ENCODE results near the gene TUBE1.
"Not testable (repeated sequence)": the region's sequence is repeated elsewhere in the genome, so short reads cannot be mapped to it uniquely, and the experiment has no call there.

TUBE1 gene

DNA sequence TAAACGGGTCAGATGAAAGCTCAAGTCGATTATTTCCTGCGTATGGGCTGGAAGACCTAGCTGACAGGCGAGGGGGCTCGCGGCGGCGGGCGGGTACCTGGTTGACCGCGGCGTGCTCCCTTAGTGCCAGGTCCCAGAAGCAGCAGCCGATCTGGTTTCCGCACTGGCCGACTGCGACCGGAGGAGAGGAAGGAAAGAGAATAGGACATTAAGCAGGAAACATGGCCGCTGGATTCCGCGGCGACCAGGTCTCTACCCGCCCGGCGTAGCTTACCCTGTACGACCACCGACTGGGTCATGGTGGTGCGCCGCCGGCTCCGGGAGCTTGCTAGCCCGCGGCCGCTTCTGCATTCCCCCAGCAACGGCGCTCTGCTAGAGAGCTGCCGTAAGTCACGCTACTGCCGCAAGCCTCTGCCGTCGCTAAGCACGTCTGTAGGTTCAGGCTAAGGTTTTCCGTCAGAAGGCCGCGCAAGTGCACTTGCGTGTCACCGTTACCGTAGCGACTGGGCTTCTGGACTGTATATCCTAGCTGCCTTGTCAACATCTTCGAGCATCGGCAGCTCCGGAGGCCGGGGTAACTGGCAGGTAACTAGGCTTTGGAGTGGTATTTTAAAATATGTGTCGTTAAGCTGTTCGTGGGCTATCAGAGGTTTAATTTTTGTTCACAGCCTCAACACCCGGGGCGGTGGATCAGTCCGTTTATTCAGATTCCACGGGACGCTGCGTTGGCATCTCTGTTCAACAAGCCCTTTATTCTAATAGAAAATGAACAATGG, at the start of gene TUBE1, which contains the start of gene FAM229B:
TUBE1 (minus strand) TSS at position 347 of the 776 bp plus-strand sequence; CDS start at position 299, 48 bp downstream.
FAM229B (plus strand) TSS at position 456 of the 776 bp plus-strand sequence. CDS start 11,693 bp downstream, outside the sequence.
- peak; percentile 93 for DNase-seq

DNA sequence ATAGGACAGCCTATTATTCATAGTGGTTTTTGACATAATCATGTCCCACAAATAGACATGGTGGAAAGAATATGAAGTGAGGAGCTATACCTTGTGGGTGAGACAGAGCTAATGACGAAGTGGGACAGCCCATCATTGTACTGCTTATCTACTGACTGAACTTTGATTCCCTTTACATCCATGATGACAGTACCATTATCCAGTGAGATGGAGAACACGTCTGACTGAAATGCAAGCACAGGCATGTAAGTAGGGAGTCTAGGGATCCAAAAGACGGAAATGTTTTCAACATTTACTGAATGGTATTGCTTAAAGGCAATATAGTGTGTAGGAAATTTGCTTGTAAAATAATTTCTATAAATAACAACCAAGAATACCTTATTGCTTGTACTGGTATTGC, 43.6 kb upstream of the TUBE1 start:
- no peak for DNase-seq

DNA sequence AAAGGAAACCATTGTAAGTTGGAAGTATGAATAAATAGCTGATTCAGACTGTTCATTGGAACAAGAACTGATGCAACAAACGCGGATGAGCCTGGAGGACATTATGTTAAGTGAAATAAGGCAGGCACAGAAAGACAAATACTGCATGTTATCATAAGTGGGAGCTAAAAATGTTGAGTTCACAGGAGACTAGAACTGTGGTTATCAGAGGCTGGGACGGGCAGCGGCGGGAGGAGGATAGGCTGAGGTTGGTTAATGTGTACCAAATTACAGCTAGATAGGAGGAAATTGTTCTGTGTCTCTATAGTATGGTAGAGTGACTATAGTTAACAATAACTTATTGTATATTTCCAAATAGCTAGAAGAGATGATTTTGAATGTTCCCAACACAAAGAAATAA, 40.9 kb upstream of the TUBE1 start:
- no peak for DNase-seq

- no peak for DNase-seq
Measured at GRCh38 chr6:112123982-112124381, 36.7 kb upstream of the TUBE1 start.

GRCh38 chr6:112122756-112123155, 35.5 kb upstream of the TUBE1 start:
- DNase-seq, result no peak

DNA sequence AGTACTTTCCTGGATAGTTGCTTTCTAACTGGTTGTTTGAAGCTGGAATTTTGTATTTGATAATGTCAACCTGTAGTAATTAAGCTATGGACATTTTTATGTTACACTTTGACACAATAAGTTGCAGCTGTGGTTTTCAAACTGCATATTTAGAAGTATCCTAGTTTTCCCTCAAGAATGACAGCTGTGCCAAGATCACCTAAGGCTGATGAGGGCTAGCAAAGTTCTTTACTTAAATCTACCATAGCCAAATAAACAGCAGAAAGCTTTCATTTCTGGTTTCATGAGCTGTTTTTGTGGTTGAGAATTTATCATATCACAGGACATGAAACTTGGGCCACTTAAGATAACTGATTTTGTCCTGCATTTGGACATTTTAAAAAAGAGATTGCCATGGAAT, 30.8 kb upstream of the TUBE1 start:
- no peak for DNase-seq

- DNase-seq, result peak; percentile 5
Measured at GRCh38 chr6:112117554-112117953, 30.3 kb upstream of the TUBE1 start.

DNA sequence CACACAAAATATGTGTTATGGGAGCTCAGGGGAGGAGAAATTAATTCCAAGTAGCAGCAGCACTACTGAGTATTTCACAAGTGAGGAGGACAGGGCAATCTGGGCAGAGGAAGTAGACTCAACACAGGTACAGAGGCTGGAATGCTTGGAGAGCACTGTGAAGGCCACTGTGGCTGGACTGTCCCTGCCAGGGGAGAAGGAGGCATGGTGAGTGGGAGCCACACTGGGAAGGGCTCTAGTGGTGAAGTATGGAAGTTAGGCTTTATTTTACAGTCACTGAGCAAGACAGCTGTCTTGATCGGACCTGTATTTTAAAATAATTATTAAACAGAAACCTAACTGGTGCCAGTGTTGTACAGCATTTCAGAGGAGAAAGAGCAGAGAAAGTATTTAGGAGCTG, 28.9 kb upstream of the TUBE1 start:
- no peak for DNase-seq

GRCh38 chr6:112114577-112115223, 27.4 kb upstream of the TUBE1 start:
- no peak for DNase-seq

GRCh38 chr6:112113918-112114317, 26.6 kb upstream of the TUBE1 start:
- DNase-seq, result no peak

GRCh38 chr6:112113431-112113830, 26.1 kb upstream of the TUBE1 start:
- no peak for DNase-seq

DNA sequence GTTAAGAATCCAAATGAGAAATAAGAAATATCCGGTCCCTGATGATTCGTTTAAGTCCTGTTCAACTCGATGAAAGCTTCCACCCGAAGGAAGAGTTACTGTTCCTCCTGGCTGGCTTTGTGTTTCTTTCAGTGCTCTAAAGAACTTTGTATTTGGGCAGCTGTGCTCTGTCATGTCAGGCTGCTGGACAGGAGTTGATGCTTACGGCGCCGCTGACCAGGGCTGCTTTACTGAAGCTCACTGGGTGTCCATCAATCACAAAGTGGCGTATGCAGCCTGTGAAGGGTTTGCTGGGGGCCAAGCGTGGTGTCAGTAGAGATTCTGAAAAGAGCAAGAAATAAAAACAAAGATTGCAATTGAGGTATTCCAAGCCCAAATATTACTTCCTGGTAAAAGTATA, 22.0 kb upstream of the TUBE1 start:
- DNase-seq, result no peak

GRCh38 chr6:112106562-112106961, 19.3 kb upstream of the TUBE1 start:
- no peak for DNase-seq

GRCh38 chr6:112106026-112106425, 18.7 kb upstream of the TUBE1 start:
- not testable (repeated sequence) for DNase-seq

DNA sequence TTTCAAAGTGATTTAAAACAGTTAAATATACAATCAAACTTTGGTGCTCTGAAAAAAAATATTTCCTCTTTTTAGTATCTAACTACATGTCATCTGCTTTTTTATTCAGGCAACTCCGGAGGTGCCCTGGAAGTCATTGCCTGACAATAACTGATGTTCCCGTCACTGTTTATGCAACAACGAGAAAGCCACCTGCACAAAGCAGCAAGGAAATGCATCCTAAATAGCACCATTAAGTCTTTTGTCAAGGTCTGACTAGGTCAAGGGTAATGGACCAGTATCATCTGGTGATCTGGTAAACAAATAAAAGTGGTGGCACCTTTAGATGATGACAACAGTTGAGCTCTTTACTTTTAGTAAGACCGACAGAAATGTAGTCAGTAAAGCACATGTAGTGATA, 13.3 kb upstream of the TUBE1 start:
- DNase-seq, result no peak

GRCh38 chr6:112096901-112097300, 9.6 kb upstream of the TUBE1 start:
- no peak for DNase-seq

- DNase-seq, result no peak
Measured at GRCh38 chr6:112087916-112088315, 634 bp upstream of the TUBE1 start.

GRCh38 chr6:112086744-112087135, 542 bp downstream of the TUBE1 start:
- DNase-seq, result no peak

- no peak for DNase-seq
Measured at GRCh38 chr6:112085286-112086065, 1.8 kb downstream of the TUBE1 start.

DNA sequence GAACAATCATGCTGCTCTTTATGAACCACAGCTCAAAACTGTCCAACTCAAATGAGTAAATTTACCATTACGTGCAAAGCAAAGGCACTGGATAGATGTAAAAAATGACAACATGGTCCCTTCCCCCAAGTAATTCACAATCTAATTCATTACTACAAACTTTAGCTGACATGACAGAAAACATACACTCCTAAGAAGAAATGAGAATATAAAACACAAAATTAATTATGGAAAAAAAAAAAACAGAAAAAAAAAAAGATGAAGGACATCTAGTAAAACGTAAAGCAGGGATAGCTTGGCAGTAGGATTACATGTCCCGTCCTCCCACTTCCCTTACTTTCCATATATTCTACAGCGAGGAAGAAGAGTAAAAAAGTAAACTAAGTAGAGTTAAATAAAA, 5.7 kb downstream of the TUBE1 start:
- no peak for DNase-seq

DNA sequence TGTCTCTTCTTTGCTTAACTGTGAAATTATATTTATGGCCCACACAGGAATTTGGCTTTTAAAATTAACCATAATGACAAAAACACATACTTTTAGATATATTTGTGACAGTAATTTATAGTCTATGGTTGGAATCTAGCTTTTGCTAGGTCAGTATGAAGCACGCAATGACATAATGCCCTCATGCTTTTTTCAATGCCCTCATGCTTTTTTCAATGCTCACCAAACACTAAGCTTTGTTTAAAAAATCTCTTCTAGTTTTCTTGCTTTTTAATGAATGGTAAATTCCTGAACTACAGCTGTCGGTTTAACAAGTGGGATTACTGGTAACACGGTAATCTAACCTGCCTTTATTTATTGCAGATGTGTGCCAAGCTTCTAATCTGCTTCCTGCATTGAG, 20.7 kb downstream of the TUBE1 start:
- no peak for DNase-seq

DNA sequence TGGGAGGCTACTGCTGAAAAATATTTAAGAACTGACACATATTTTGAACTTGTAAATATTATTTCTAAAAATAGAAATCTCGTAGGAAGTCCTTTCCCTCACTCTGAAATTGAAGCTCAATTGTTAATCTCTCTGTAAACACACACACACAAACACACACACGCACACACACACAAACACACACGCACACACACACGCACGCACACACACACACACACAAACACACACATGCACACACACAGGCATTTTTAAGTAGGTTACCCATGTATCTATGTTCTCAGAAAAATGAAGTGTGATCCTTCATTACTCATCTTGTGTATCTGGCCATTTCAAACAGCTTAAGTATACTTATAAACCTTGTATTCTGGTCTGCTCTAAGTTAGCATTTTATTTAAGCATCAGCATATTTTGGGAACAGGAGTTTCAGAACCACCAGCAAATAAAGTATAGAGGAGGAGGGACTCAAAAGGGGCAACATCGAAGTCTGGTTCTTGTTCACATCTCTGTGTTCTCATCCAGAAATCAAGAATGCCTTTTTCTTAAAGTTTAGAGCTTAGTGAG, 21.8 kb downstream of the TUBE1 start:
- no peak for DNase-seq

GRCh38 chr6:112062966-112063365, 24.3 kb downstream of the TUBE1 start:
- DNase-seq, result no peak

Data from stimulated activated CD4-positive, alpha-beta T cell treated with anti-CD3 and anti-CD28 coated beads, Interleukin-15, amount 100 ng/mL, for 24 hours (primary cell).